BE2C (cell line): Measurements from ENCODE around the gene ATP7B.

Source experiments
- DNase-seq: peaks from one replicate; pipeline ENCODE4 v3.0.0-alpha.2; 2020
- H3K27me3 ChIP-seq: fragments of 250-450 bp; sonication (Bioruptor Pico); 2 replicates; pipeline ENCODE4 v1.5.1; 2020; ENCODE audit warnings: mild to moderate bottlenecking
- H3K36me3 ChIP-seq: fragments of 250-450 bp; sonication (Bioruptor Pico); 2 replicates; pipeline ENCODE4 v1.5.1; 2020; ENCODE audit warnings: mild to moderate bottlenecking
- H3K4me1 ChIP-seq: fragments of 250-450 bp; sonication (Bioruptor Pico); 2 replicates; pipeline ENCODE4 v1.5.1; 2020
- H3K4me3 ChIP-seq: 2 replicates; pipeline ENCODE4 v1.5.1; 2011; ENCODE audit warnings: low read depth, low read length
- H3K9me3 ChIP-seq: fragments of 250-450 bp; sonication (Bioruptor Pico); 2 replicates; pipeline ENCODE4 v1.5.1; 2020
- TF ChIP-seq, protein P1 (sequence below): IDR thresholded peaks from 2 replicates; pipeline ENCODE4 v1.5.1; 2012; ENCODE audit warnings: mild to moderate bottlenecking, low read depth, low read length

The ATP7B gene

DNA sequence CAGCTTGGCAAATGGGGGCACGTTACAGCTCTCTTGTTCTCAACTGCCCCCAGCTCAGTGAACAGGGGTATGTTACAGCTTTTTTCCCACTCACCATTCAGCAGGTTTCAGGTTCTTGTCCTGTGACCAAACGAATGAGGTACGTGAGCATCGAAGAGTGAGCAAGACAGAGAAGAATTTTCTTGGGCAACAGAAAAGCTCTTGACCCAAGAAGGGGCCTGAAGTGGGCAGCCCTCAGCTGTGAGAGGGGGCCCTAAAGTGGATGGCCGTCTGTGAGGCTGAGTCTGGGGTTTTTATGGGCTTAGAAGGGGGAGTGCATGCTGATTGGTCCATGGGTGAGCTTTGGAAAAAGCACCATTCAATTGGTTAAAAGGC is 128.0 kb downstream of the ATP7B start:
- H3K27me3 ChIP-seq: no peaks in the 10 kb centered on the region
- no peak for DNase-seq
- H3K4me3 ChIP-seq: no peak overlapping the region
- TF ChIP-seq, protein P1, sequence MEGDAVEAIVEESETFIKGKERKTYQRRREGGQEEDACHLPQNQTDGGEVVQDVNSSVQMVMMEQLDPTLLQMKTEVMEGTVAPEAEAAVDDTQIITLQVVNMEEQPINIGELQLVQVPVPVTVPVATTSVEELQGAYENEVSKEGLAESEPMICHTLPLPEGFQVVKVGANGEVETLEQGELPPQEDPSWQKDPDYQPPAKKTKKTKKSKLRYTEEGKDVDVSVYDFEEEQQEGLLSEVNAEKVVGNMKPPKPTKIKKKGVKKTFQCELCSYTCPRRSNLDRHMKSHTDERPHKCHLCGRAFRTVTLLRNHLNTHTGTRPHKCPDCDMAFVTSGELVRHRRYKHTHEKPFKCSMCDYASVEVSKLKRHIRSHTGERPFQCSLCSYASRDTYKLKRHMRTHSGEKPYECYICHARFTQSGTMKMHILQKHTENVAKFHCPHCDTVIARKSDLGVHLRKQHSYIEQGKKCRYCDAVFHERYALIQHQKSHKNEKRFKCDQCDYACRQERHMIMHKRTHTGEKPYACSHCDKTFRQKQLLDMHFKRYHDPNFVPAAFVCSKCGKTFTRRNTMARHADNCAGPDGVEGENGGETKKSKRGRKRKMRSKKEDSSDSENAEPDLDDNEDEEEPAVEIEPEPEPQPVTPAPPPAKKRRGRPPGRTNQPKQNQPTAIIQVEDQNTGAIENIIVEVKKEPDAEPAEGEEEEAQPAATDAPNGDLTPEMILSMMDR: no peak
- H3K4me1 ChIP-seq: no peaks in the 10 kb centered on the region
- no peaks in the 10 kb centered on the region for H3K9me3 ChIP-seq
- H3K36me3 ChIP-seq: no peaks in the 10 kb centered on the region
